Measurements from ENCODE around the gene STEAP4.
A peak's percentile ranks its signal among the peaks of the same experiment; 100 is the strongest.
"Not testable (repeated sequence)": the region's sequence is repeated elsewhere in the genome, so short reads cannot be mapped to it uniquely, and the experiment has no call there.

Gene STEAP4

GRCh38 chr7:88267421-88267820 is 39.3 kb downstream of the STEAP4 start:
- DNase-seq = no peak

GRCh38 chr7:88264987-88265386 is 41.7 kb downstream of the STEAP4 start:
- peak; percentile 60 for DNase-seq

- DNase-seq = no peak
Measured at GRCh38 chr7:88262562-88262961, 44.1 kb downstream of the STEAP4 start.

GRCh38 chr7:88260719-88261118 is 46.0 kb downstream of the STEAP4 start:
- DNase-seq = no peak

- no peak for DNase-seq
Measured at GRCh38 chr7:88259656-88260380, 46.9 kb downstream of the STEAP4 start.

- DNase-seq = not testable (repeated sequence)
Measured at GRCh38 chr7:88258296-88258695, 48.4 kb downstream of the STEAP4 start.

GRCh38 chr7:88256906-88257305 is 49.8 kb downstream of the STEAP4 start:
- DNase-seq = no peak

- no peak for DNase-seq
Measured at GRCh38 chr7:88254721-88255424, 51.8 kb downstream of the STEAP4 start.

GRCh38 chr7:88253640-88254039 is 53.1 kb downstream of the STEAP4 start:
- DNase-seq = no peak

GRCh38 chr7:88244258-88244657 is 62.4 kb downstream of the STEAP4 start:
- DNase-seq = no peak

GRCh38 chr7:88243345-88243909 is 63.3 kb downstream of the STEAP4 start:
- DNase-seq = peak; percentile 68

GRCh38 chr7:88239852-88240251 is 66.8 kb downstream of the STEAP4 start:
- no peak for DNase-seq

- DNase-seq = no peak
Measured at GRCh38 chr7:88233828-88234227, 72.9 kb downstream of the STEAP4 start.

GRCh38 chr7:88230646-88231045 is 76.0 kb downstream of the STEAP4 start:
- no peak for DNase-seq

- no peak for DNase-seq
Measured at GRCh38 chr7:88229302-88229995, 77.2 kb downstream of the STEAP4 start.

- DNase-seq = no peak
Measured at GRCh38 chr7:88226886-88227516, 79.7 kb downstream of the STEAP4 start.

GRCh38 chr7:88226201-88226600 is 80.5 kb downstream of the STEAP4 start:
- no peak for DNase-seq

- peak; percentile 84 for DNase-seq
Measured at GRCh38 chr7:88224601-88225275, 82.0 kb downstream of the STEAP4 start.

GRCh38 chr7:88223265-88223664 is 83.4 kb downstream of the STEAP4 start:
- no peak for DNase-seq
